Fibroblast of the aortic adventitia (primary cell): ENCODE measurements around the gene HYLS1. TPM values are rescaled to one million over a fixed set of nuclear protein-coding genes. Genes with fewer than 3 reads are reported as not detected.

ENCODE experiments used
- DNase-seq: peaks from one replicate; pipeline ENCODE4 v3.0.0-alpha.2; 2010; ENCODE audit warnings: low read depth
- H3K4me3 ChIP-seq: 2 replicates; pipeline ENCODE4 v1.5.1; 2011; ENCODE audit warnings: low read depth, mild to moderate bottlenecking, control low read depth, low read length, moderate library complexity
- total RNA-seq: library from RNA; depleted of rRNA; stranded (reverse); fragments of >200 nt; gene quantifications from 2 replicates; pipeline ENCODE4 v1.2.3, GENCODE V29; 2012; ENCODE audit warnings: low replicate concordance
- TF ChIP-seq, protein P1 (sequence below): IDR thresholded peaks from 2 replicates; pipeline ENCODE4 v1.5.1; 2011; ENCODE audit warnings: mild to moderate bottlenecking, low read length, control low read depth, inconsistent platforms; ENCODE audit not compliant: insufficient read depth

HYLS1 gene
- total RNA-seq, 1 donor: 15.3 TPM

DNA sequence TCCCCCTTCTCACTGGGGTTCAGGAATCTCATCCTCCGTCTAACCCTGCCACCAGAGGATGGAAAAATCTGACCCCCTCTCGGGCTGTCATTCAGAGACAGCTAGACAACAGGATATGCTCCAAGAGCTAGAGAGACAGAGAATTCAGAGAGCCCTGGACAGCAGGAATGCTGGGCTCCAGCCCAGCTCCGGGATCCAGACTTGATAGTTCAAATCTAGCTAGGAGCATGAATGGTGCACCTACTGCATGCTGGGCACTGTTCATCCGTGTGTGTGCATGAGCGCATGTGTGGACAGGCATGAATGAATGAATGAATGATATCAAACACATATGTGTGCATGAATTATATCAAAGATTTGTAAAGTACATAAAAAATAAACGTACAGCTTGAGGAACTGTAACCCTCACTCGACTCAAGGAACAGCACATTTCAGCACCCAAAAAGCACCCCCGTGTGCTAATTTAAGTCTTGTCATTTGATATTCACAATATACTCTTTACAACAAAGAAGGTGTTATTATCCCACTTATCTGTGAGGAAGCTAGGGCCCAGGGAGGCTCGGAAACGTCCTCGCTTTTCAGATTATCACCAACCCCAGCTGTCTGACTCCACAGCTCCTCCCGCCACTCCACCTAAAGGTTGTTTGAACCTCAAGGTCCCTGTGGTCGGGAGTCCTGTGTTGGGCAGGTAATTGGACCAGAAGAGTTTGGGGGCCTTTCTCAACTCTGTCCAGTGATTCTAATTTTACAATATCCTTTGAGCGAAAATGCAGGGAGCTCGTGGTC, 57.7 kb downstream of the HYLS1 start:
- TF ChIP-seq, protein P1, sequence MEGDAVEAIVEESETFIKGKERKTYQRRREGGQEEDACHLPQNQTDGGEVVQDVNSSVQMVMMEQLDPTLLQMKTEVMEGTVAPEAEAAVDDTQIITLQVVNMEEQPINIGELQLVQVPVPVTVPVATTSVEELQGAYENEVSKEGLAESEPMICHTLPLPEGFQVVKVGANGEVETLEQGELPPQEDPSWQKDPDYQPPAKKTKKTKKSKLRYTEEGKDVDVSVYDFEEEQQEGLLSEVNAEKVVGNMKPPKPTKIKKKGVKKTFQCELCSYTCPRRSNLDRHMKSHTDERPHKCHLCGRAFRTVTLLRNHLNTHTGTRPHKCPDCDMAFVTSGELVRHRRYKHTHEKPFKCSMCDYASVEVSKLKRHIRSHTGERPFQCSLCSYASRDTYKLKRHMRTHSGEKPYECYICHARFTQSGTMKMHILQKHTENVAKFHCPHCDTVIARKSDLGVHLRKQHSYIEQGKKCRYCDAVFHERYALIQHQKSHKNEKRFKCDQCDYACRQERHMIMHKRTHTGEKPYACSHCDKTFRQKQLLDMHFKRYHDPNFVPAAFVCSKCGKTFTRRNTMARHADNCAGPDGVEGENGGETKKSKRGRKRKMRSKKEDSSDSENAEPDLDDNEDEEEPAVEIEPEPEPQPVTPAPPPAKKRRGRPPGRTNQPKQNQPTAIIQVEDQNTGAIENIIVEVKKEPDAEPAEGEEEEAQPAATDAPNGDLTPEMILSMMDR: no peak
- no peak overlapping the region for H3K4me3 ChIP-seq
- DNase-seq: no peak

DNA sequence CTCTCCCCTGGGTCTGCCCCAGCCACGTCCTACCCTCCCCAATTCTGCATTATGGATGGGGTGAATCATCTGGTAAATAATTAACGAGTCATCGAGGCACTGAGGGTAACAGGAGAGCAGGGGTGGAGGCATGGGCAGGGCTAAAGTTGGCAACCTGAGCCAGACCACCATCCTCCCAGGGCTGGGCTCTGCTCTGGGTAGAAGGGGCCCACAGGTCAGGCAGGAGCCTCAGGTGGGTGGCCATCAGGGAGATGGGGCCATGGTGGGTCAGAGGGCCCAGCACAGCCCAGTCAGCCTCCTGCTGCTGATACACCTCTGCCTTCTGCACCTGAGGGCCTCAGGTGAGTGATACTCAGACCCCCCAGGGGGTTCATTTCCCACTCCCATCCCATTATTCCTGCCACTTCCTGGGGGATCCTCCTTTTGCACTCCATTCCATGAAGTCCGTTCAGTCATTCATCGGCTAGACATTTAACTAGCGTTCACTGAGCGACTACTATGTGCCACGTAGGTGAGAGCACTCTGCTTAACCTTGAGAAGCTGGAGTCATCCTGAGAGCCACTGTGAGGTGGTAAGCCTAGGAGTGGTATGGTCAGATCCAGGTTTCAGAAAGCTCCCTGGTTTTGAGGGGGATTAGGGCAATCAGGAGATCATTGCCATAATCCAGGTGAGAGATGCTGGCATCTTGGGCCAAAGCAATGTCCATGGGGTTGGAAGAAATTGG, 58.5 kb downstream of the HYLS1 start, which contains the start of gene VSIG10L2:
TSS of gene VSIG10L2 (plus strand) at position 248 of the 724 bp plus-strand sequence. CDS start at position 260, 12 bp downstream.
- no peak within 1 kb of the TSS for H3K4me3 ChIP-seq
- DNase-seq: no peak
- TF ChIP-seq, protein P1: no peak

DNA sequence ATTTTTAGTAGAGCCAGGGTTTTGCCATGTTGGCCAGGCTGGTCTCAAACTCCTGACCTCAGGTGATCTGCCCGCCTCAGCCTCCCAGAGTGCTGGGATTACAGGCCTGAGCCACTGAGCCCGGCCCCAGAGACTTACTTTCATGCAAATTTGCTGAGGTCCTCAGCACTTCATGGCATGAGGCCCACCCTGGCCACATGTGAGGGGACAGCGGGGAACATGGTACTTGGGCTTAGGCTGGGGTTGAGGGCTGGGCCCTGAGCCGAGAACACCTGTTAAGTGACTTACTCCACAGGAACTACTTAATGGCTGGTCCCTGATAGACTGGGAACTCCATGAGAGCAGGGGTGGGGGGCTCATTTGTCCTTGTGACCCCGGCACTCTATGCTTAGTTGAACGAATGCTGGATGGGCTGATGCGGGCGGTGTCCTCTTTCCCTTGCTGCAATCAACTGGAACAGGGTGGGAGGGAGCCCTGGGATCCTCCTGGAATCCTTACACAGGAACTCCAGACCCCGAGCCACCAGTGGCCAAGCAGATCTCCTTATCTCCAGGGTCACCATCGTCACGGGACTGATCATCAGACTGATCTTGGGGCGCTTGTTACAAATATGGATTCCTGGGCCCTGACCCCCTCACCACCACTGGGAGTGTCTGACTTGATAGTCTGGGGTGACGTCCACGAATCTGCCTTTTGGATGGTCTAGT, 59.4 kb downstream of the HYLS1 start:
- H3K4me3 ChIP-seq: no peak overlapping the region
- TF ChIP-seq, protein P1: no peak
- no peak for DNase-seq

DNA sequence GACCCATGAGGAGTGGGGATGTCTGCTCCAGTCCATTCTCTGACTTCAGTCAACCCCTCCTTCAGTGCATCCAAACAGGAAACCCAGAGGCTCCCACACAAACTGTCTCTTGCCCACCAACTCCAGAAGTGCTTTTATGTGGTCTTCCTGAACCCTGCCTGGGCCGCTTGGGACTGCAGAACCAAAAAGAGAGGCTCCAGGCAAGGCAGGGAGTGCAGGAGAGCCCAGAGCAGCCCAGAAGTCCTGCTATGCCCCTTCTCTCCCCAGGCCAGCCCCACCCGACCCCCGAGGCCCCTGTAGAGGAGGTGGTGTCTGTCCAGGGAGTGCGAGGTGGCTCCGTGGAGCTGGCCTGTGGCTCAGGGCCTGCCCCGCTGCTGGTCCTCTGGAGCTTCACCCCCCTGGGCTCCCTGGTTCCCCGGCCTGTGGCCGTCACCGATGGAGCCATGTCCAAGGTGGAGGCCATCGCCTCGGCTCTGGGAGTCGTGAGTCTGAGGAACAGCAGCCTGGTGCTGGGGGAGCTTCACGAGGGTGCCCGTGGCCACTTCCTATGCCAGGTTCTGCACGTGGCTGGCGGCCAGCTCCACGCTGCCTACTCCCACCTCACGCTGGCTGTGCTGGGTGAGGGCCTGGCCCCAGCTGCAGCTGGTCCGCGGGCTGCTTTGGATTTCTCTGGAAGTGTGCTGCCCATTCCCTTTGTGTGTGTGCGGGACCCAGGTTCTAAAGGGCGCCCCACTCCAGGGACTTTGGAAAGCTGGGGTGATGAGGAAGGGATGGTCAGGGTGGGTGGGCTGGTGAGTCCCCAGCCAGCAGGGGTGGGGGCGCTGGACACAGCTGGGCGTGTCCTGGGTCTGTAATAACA, 60.2 kb downstream of the HYLS1 start:
- no peak for DNase-seq
- no peak overlapping the region for H3K4me3 ChIP-seq
- TF ChIP-seq, protein P1: no peak

DNA sequence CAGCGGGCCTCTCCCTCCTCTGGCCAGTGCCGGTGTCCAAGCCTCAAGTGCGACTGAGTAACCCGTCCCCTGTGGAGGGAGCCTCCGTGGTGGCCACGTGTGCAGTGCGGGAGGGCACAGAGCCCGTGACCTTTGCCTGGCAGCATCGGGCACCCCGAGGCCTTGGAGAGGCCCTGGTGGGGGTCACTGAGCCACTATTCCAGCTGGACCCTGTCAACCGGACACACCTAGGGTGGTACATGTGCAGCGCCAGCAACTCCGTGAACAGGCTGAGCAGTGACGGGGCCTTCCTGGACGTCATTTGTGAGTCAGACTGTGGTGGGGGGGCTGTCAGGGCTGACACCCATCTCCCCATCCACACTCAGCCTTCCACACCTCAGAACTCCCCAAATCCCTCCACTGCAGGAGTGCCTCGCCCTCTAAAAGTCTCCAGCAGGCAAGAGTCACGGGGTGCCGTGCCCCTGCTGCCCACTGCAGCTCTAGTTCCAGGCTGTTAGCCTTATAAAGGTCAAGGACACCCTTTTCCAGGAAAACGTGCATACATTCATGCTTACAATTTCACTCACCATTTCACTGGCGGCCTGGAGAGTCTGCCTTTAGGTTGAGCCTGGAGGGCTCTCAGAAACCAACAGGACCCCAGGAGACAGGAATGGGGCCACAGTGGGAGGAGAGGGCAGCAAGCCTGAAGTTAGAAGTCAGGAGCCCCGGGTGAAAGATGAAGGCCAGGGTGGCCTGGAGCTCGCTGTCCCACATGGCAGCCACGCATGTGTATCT, 61.0 kb downstream of the HYLS1 start:
- H3K4me3 ChIP-seq: no peak overlapping the region
- TF ChIP-seq, protein P1: no peak
- peak; percentile 9 for DNase-seq
